ENCODE results near the gene PAK5. TPM values are rescaled to one million over a fixed set of nuclear protein-coding genes. Genes with fewer than 3 reads are reported as not detected.

PAK5 gene
- total RNA-seq, 4 donors from 2014 or later, result not detected

DNA sequence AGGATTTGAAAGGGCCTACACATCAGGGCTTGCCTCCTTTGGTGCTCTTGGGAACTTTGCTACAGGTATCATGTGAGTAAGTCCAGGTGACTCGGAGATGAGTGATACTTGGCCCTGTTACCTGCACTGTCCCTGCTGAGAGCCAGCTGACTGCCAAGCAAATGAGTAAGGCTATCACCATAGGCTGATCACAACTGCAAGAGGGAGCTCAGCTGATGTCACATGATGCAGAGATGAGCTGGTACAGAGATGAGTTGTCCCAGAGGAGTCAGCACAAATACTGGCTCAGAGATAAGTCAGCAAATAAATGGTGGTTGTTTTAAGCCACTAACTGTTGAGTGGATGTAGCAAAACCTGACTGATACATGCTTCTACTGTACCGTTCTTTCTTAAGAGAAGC, 283.1 kb downstream of the PAK5 start:
- Histone ChIP-seq H3K27me3 (no peaks in the 10 kb centered on the region), H3K9me3 (no peaks in the 10 kb centered on the region), H3K27ac (no peak overlapping the region), H3K4me1 (no peaks in the 10 kb centered on the region), H3K36me3 (no peaks in the 10 kb centered on the region), H3K4me3 (no peak overlapping the region)
- TF ChIP-seq, protein P1, sequence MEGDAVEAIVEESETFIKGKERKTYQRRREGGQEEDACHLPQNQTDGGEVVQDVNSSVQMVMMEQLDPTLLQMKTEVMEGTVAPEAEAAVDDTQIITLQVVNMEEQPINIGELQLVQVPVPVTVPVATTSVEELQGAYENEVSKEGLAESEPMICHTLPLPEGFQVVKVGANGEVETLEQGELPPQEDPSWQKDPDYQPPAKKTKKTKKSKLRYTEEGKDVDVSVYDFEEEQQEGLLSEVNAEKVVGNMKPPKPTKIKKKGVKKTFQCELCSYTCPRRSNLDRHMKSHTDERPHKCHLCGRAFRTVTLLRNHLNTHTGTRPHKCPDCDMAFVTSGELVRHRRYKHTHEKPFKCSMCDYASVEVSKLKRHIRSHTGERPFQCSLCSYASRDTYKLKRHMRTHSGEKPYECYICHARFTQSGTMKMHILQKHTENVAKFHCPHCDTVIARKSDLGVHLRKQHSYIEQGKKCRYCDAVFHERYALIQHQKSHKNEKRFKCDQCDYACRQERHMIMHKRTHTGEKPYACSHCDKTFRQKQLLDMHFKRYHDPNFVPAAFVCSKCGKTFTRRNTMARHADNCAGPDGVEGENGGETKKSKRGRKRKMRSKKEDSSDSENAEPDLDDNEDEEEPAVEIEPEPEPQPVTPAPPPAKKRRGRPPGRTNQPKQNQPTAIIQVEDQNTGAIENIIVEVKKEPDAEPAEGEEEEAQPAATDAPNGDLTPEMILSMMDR (IDR thresholded peaks at IDR 0.05), result no peak
- no peak for TF ChIP-seq POLR2A (IDR thresholded peaks at IDR 0.05)
- no peak for DNase-seq

GRCh38 chr20:9551808-9552550, 286.9 kb downstream of the PAK5 start:
- H3K27ac ChIP-seq, result no peak overlapping the region
- no peak for DNase-seq

GRCh38 chr20:9550871-9551270, 288.0 kb downstream of the PAK5 start:
- Histone ChIP-seq H3K27ac (no peak overlapping the region), H3K36me3 (no peaks in the 10 kb centered on the region), H3K27me3 (no peaks in the 10 kb centered on the region), H3K9me3 (no peaks in the 10 kb centered on the region), H3K4me1 (no peaks in the 10 kb centered on the region), H3K4me3 (no peak overlapping the region)
- no peak for DNase-seq
- TF ChIP-seq, protein P1 (IDR thresholded peaks at IDR 0.05), result no peak
- TF ChIP-seq POLR2A (IDR thresholded peaks at IDR 0.05), result no peak

More at GRCh38 chr20:9551808-9552550, 286.9 kb downstream of the PAK5 start:
- Histone ChIP-seq H3K4me3 (no peak overlapping the region), H3K27me3 (no peaks in the 10 kb centered on the region), H3K4me1 (no peaks in the 10 kb centered on the region), H3K9me3 (no peaks in the 10 kb centered on the region), H3K36me3 (no peaks in the 10 kb centered on the region)
- no peak for TF ChIP-seq POLR2A (IDR thresholded peaks at IDR 0.05)
- TF ChIP-seq, protein P1 (IDR thresholded peaks at IDR 0.05), result no peak

DNA sequence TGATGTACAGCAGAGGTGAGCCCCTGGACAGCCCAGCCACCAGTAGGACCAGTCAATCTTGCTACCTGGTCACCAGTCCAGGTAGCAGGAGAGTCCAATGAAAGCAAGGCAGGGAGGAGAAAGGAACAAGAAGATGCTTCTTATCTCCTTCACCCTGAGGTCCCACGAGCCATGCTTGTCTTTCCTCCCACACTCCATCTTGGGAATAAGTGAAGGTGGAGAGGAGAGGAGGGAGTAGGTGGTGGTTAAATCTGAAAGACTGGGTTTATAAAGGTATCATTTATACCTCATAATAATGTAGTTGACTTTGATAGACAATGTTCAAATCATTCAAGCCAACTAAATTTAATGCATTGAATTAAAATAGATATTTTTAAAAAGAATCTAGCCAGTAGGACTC, 288.6 kb downstream of the PAK5 start:
- no peak for DNase-seq
- no peaks in the 10 kb centered on the region for H3K9me3 ChIP-seq
- H3K4me3 ChIP-seq, result no peak overlapping the region
- H3K27ac ChIP-seq, result no peak overlapping the region
- H3K36me3 ChIP-seq, result no peaks in the 10 kb centered on the region
- H3K4me1 ChIP-seq, result no peaks in the 10 kb centered on the region
- TF ChIP-seq POLR2A (IDR thresholded peaks at IDR 0.05), result no peak
- TF ChIP-seq, protein P1 (IDR thresholded peaks at IDR 0.05), result no peak
- no peaks in the 10 kb centered on the region for H3K27me3 ChIP-seq

- no peak overlapping the region for H3K4me3 ChIP-seq
- H3K4me1 ChIP-seq, result no peaks in the 10 kb centered on the region
- no peaks in the 10 kb centered on the region for H3K9me3 ChIP-seq
- no peaks in the 10 kb centered on the region for H3K36me3 ChIP-seq
- no peak for DNase-seq
- no peaks in the 10 kb centered on the region for H3K27me3 ChIP-seq
- no peak overlapping the region for H3K27ac ChIP-seq
- TF ChIP-seq POLR2A (IDR thresholded peaks at IDR 0.05), result no peak
- TF ChIP-seq, protein P1 (IDR thresholded peaks at IDR 0.05), result no peak
These were observed 295.7 kb downstream of the PAK5 start for GRCh38 chr20:9543214-9543613.

All from Peyer's patch (tissue), 4 donors.